ENCODE data around the gene SCD5. TPM values are rescaled to one million over a fixed set of nuclear protein-coding genes. Genes with fewer than 3 reads are reported as not detected.

The SCD5 gene
- total and polyA plus RNA-seq, 12 donors: 85.9 to 585 (median 229) TPM

GRCh38 chr4:82710197-82710929 is 88.2 kb downstream of the SCD5 start:
- TF ChIP-seq POLR2A (IDR thresholded peaks at IDR 0.05) (no peak), CTCF (IDR thresholded peaks at IDR 0.05) (no peak)
- H3K27ac ChIP-seq: peak overlapping the region in 3 of 5 donors; percentile 45 to 92 (median 74)
- intact Hi-C loops (cut with DNase I): no loop called here
- 44 to 57% (median 50%) methylated on average over 4 of the region's 4 CpGs for WGBS, 4 donors
- H3K4me1 ChIP-seq (replicated peaks in 1 of 2): peaks cover 55 to 80% of the 10 kb centered on the region in 2 donors
- DNase-seq: peak in 3 of 7 donors; percentile 51 to 64 (median 53)
- no peak overlapping the region for H3K4me3 ChIP-seq
- H3K27me3 ChIP-seq: no peaks in the 10 kb centered on the region
- no peaks in the 10 kb centered on the region for H3K36me3 ChIP-seq (replicated peaks in 1 of 2)
- H3K9me3 ChIP-seq (replicated peaks in 1 of 3): no peaks in the 10 kb centered on the region

GRCh38 chr4:82708982-82709381 is 89.6 kb downstream of the SCD5 start:
- no peak for DNase-seq
- intact Hi-C loops (cut with DNase I): no loop called here
- H3K4me3 ChIP-seq: no peak overlapping the region
- no peaks in the 10 kb centered on the region for H3K9me3 ChIP-seq (replicated peaks in 1 of 3)
- H3K27ac ChIP-seq: peak overlapping the region in 4 of 5 donors; percentile 6 to 94 (median 70)
- WGBS, 4 donors: 42 to 57% (median 45%) methylated on average over 1 of the region's 1 CpG
- no peaks in the 10 kb centered on the region for H3K36me3 ChIP-seq (replicated peaks in 1 of 2)
- no peak for TF ChIP-seq CTCF (IDR thresholded peaks at IDR 0.05)
- no peak for TF ChIP-seq POLR2A (IDR thresholded peaks at IDR 0.05)
- H3K27me3 ChIP-seq: no peaks in the 10 kb centered on the region
- H3K4me1 ChIP-seq (replicated peaks in 1 of 2): peaks cover 56 to 83% of the 10 kb centered on the region in 2 donors

- DNase-seq: peak in 4 of 7 donors; percentile 53 to 71 (median 58)
- Histone ChIP-seq H3K4me1 (replicated peaks in 1 of 2) (peaks cover 43 to 67% of the 10 kb centered on the region in 2 donors), H3K36me3 (replicated peaks in 1 of 2) (no peaks in the 10 kb centered on the region), H3K9me3 (replicated peaks in 1 of 3) (no peaks in the 10 kb centered on the region), H3K4me3 (no peak overlapping the region), H3K27me3 (no peaks in the 10 kb centered on the region), H3K27ac (peak overlapping the region; percentile 80 to 96 (median 92))
- intact Hi-C loops (cut with DNase I): no loop called here
- peak in 1 of 2 donors; percentile 16 for TF ChIP-seq POLR2A (IDR thresholded peaks at IDR 0.05)
- no peak for TF ChIP-seq CTCF (IDR thresholded peaks at IDR 0.05)
- WGBS, 4 donors: 33 to 58% (median 45%) methylated on average over 3 of the region's 3 CpGs
Measured at GRCh38 chr4:82706349-82707000, 92.1 kb downstream of the SCD5 start.

GRCh38 chr4:82705928-82706300 is 92.7 kb downstream of the SCD5 start:
- H3K27me3 ChIP-seq: no peaks in the 10 kb centered on the region
- H3K4me3 ChIP-seq: no peak overlapping the region
- H3K27ac ChIP-seq: peak overlapping the region; percentile 80 to 96 (median 92)
- no peak for TF ChIP-seq CTCF (IDR thresholded peaks at IDR 0.05)
- TF ChIP-seq POLR2A (IDR thresholded peaks at IDR 0.05): peak in 1 of 2 donors; percentile 10
- intact Hi-C loops (cut with DNase I): no loop called here
- 12 to 31% (median 24%) methylated on average over 1 of the region's 1 CpG for whole genome bisulfite sequencing, 4 donors
- H3K9me3 ChIP-seq (replicated peaks in 1 of 3): no peaks in the 10 kb centered on the region
- H3K4me1 ChIP-seq (replicated peaks in 1 of 2): peaks cover 38 to 62% of the 10 kb centered on the region in 2 donors
- no peaks in the 10 kb centered on the region for H3K36me3 ChIP-seq (replicated peaks in 1 of 2)
- no peak for DNase-seq
